ENCODE measurements around the gene SLC39A10.
"Not testable (repeated sequence)": the region's sequence is repeated elsewhere in the genome, so short reads cannot be mapped to it uniquely, and the experiment has no call there.

Gene SLC39A10

DNA sequence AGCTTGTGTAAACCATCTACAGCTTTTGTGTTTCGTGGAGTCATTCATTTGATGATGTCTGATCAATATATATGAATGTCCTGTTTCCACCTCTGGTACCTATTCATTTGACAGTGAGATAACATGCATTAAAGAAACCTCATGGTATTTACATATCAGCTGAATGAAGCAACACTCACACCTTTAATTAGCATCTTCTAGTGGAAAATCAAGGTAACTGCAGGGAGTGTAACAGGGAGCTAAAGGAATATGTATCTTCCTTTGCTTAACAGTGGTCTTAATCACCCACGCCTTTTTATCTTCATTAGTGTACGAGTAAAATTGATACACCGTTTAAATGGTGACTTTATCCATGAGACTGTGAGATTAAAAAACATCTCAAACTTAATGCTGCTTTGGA is 15.6 kb downstream of the SLC39A10 start:
- no peak for DNase-seq (ENCODE audit: extremely low read depth in 1 of 2, low read depth in 1 of 2)

DNA sequence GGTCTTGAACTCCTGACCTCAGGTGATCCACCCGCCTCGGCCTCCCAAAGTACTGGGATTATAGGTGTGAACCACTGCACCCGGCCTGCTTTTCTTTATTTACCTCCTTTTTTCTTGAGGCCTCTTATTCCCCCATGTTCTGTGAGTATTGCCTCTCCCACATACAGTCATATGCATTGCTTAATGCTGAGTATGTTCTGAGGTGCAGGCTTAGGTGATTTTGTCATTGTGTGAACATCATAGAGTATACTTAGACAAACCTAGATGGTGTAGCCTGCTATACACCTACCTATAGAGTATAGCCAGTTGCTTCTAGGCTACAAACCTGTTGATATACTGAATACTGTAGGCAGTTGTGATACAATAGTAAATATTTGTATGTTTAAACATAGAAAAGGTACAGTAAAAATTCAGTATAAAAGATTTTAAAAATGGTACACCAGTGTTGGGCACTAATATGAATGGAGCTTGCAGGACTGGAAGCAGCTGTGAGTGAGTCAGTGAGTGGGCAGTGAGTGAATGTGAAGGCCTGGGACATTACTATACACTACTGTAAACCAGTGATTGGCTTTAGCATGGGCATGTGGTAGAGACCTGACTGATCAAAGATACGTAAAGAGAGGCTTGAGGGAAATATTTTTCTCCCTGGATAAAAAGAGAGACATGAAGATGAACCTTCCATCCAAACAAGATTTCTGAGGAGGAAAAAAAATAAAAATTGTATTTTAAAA is 17.6 kb downstream of the SLC39A10 start:
- DNase-seq (ENCODE audit: extremely low read depth in 1 of 2, low read depth in 1 of 2): no peak

DNA sequence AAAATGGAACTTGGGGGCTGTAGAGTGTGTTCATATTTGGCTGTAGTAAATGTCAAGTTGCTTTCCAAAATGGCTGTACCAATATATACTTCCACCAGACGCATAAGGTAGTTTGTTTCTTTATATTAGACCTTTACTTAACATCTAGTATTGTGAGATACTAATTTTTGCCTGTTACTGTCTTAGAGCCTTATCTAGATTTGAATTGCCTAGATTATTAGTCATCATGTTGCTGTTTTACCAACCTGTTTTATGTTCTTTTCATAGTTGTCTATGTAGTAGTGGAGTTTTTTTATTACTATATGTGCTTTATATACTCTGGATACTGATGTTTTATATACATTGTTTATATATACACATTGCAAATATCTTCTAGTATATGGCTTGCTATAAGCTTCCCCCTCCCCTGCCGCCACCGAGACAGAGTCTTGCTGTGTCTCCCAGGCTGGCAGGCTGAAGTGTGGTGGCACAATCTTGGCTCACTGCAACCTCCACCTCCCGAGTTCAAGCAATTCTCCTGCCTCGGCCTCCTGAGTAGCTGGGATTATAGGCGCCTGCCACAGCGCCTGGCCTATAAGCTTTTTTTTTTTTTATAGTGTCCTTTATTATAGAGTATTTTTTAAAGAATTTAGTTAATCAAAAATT is 18.9 kb downstream of the SLC39A10 start:
- no peak for DNase-seq (ENCODE audit: extremely low read depth in 1 of 2, low read depth in 1 of 2)

DNA sequence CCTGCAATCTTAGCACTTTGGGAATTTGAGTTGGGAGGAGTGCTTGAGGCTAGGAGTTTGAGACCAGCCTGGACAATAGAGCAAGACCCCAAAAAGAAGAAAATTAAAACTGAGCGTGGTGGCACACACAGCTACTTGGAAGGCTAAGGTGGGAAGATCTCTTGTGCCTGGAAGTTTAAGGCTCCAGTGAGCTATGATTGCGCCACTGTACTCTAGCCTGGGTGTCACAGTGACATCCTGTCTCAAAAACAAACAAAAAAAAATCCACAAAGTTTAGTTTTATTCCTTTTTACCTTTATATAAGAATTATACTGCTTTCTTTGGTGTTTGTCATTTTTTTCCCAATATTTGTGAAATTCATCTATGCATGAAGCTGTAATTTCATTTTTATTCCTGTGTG is 20.3 kb downstream of the SLC39A10 start:
- no peak for DNase-seq (ENCODE audit: extremely low read depth in 1 of 2, low read depth in 1 of 2)

DNA sequence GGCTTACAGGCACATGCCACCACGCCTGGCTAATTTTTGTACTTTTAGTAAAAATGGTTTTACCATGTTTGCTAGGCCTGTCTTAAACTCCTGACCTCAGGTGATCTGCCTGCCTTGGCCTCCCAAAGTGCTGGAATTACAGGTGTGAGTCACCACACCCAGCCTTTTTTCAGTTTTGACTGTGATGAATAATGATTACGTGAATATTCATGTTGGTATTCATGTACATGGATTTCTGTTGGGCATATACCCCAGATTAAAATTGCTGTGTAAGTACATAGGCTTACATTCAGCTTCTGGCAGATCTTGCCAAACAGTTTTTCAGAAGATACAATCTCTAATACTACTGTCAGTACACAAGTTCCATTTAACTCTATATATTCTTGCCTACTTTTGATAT is 20.9 kb downstream of the SLC39A10 start:
- no peak for DNase-seq (ENCODE audit: extremely low read depth in 1 of 2, low read depth in 1 of 2)

DNA sequence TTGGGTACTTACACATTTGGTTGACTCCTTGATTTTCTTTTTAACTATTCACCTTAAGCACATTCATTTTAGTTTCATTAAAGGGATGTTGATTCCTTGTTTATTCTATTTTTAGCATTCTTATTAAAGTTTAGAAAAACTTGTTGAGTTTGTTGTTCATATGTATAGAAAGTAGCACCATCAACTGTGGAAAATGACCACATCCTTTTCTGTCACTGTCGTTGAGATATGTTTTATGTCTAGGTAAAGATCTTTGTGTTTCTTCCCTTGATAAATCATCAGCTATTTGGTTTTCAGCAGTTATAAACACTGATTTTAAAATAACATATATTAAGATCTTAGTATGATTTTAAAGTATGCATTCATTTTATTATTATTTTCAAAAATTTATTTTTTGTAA is 25.1 kb downstream of the SLC39A10 start:
- no peak for DNase-seq (ENCODE audit: extremely low read depth in 1 of 2, low read depth in 1 of 2)

DNA sequence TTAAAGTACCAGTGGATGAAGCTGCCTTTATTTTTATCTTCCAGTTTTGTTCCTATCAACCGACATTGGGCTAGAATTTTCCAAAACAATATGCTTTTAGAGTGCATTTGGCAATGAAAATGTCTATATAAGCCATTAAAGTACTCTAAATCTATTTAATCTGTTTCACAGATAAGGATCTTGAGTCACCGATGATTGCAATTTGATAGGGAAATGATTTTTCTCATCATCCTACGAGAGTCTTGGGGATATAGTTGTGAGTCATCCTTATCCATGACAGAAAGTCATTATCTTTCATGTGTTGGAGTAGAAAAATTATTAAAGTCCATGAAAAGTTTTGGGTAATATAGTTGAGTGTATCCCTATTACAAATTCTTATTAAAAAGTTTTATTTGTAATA is 26.1 kb downstream of the SLC39A10 start:
- no peak for DNase-seq (ENCODE audit: extremely low read depth in 1 of 2, low read depth in 1 of 2)

DNA sequence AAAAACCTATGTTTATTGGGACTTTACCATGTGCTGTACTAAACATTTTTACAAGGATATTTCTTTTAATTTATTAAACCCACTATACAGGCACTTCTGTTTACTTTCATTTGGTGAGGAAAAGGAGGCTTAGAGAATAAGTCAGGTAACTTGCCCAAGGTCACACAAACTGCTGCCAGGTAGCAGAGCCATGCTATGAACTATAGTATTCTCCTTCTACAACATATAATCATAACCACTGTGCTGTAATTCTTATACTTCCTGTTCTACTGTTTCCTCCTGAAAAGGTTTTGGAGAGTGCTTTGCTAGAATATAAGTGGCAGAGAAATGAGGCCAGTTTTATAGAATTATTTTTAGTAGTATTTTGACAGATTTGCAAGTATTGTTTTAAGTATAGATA is 29.5 kb downstream of the SLC39A10 start:
- no peak for DNase-seq (ENCODE audit: extremely low read depth in 1 of 2, low read depth in 1 of 2)

DNA sequence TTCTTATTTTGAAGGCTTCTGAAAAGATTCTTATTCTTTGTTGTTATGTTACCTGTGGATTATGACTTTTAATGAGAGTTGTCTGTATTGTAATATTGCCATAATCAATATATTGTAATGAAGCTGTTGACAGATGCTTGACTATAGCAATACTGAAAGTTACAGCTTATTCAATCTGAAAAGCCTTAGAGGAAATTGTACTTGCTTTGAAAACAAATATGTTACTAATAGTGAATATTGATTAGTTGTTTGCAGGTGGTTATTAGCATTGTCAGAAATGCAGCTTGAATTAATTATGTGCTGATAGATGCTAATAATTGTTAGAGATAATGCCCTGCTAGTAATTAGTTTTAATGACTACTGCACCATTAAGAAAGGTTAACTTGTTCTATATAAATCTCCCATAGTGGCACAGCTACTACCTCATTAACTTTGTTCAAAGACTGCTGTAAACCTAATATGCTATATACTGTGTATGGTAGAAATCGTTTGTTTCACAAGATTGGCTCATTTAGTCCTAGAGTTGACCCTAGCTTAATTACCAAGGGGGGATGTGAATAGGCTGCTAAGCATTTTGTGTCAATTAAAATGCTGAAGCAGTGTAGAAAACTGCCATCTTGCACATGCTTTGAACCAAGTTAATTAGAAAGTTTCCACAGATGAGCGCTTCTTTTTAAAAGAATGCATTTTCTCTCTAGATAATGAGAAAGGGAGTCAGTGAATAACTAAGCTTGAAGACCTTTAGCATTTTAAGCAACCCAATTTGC is 30.5 kb downstream of the SLC39A10 start:
- DNase-seq (ENCODE audit: extremely low read depth in 1 of 2, low read depth in 1 of 2): no peak

DNA sequence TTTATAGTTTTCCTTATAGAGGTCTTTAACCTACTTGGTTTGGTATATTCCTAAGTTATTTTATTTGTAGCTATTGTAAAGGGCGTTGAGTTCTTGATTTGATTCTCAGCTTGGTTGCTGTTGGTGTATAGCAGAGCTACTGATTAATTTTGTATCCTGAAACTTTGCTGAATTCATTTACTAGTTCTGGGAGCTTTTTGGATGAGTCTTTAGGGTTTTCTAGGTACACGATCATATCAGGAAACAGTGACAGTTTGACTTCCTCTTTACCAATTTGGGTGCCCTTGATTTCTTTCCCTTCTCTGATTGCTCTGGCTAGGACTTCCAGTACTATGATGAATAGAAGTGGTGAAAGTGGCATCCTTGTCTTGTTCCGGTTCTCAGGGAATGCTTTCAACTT is 35.5 kb downstream of the SLC39A10 start:
- not testable (repeated sequence) for DNase-seq (ENCODE audit: extremely low read depth in 1 of 2, low read depth in 1 of 2)

DNA sequence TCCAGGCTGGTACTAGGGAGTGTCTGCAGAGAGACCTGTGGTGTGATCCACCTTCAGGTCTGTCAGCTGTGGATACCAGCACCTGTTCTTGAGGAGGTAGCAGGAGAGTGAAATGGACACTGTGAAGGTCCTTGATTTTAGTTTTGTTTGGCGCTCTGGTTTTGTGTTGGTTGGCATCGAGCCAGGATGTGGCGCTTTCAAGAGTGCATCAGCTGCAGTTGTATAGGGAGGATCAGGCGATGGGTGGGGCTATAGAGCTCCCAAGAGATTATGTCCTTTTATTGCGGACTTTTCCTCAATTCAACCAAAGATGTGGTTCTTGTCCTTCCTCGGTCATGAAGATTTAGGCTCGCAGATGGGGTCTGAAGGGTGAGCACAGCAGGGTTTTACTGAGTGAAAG is 37.5 kb downstream of the SLC39A10 start:
- no peak for DNase-seq (ENCODE audit: extremely low read depth in 1 of 2, low read depth in 1 of 2)

DNA sequence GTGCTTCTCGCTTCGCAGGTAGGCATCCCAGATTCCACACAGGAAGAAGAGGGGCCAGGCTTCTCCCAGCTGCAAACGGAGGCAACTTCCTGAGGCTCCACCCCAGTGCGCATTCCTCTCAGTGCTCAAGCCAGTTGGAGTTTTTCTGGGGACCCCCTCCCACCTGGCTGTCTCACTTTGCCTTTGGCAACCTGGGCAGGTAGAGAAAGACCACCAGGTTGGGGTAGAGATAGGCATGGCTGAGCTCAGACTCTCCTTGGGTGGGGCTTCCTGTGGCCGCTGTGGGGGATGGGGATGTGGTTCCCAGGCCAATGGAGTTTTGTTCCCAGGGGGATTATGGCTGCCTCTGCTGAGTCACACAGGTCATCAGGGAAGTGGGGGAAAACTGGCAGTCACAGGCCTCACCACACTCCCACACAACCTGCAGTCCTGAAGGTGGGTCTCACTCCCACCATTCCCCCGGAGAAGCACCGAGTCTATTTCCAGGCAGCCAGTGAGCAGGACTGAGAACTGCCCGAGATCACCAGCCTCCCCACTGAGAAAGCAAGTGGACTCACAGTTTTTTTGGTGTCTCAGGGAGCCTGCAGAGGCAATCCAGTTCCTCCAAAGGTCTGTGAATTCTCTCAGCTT is 38.1 kb downstream of the SLC39A10 start:
- DNase-seq (ENCODE audit: extremely low read depth in 1 of 2, low read depth in 1 of 2): no peak

DNA sequence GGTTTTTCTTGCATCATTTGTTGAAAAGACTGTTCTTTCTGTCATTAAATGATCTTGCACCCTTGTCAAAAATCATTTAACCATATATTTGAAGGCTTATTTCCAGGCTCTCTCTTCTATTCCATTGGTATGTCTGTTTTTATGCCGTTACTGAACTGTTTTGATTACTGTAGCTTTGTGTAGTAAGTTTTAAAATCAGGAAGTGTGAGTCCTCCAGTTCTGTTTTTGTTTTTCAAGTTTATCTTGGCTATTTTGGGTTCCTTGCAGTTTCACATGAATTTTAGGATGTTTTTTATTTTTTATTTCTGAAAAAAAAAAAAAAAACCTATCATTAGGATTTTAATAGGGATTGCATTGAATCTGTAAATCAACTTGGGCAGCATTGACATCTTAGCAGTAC is 39.0 kb downstream of the SLC39A10 start:
- no peak for DNase-seq (ENCODE audit: extremely low read depth in 1 of 2, low read depth in 1 of 2)

DNA sequence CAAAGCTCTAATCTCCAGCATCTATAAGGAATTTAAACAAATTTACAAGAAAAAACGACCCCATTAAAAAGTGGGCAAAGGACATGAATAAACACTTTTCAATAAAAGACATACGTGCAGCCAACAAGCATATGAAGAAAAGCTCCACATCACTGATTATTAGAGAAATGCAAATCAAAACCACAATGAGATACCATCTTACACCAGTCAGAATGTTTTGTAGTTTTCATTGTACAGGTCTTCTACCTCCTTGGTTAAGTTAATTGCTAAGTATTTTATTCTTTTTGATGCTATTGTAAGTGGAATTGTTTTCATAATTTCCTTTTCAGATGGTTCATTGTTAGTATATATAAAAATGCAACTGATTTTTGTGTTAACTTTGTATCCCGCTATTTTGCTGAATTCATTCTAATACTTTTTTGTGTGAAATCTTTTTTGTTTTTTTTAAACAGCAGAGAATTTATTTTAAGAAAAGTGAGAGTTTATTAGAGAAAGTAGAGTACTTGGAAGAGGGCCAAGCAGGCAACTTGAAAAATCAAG is 40.7 kb downstream of the SLC39A10 start:
- DNase-seq (ENCODE audit: extremely low read depth in 1 of 2, low read depth in 1 of 2): no peak

DNA sequence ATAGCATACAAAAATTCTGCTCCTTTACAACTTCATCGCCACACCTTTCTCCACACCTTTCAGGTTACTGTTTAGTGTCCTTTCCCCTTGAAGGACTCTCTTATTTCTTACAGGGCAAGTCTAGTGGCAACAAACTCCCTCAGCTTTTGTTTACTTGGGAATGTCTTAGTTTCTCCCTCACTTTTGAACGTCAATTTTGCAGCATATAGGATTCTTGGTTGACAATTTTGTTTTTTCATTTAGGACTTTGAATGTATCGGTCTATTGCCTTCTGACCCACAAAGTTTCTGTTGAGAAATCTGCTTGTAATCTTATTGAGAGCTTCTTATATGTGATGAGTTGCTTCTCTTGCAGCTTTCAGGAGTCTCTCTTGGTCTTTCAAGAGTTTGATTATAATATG is 43.5 kb downstream of the SLC39A10 start:
- no peak for DNase-seq (ENCODE audit: extremely low read depth in 1 of 2, low read depth in 1 of 2)

DNA sequence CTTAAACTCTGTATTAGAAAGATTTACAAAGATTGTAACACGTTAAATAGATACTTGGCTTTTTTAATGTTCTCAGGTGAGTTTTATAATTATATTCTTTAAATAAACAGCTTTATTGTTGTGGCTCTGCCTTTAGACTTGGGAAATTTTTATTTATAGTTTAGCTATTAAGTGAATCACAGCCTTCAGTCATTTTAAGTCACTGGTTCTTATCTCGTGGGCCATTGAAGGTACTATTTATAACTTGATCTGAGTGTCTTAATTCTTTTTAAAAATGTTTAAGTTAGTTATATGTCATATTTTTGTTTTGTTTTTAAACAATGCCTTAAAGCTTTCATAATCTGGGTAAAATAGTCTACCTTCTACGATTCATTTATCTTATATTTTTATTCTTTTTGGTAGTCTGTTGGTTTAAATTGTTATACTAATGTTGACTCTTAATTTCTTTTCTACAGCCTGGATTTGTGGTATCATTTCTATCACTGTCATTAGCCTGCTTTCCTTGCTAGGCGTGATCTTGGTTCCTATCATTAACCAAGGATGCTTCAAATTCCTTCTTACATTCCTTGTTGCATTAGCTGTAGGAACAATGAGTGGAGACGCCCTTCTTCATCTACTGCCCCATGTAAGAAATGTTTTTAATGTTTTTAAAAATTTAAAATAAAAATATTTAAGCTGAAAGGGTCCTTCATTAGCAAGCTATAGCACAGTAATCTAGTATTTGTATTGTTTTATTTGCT is 49.3 kb downstream of the SLC39A10 start:
- no peak for DNase-seq (ENCODE audit: extremely low read depth in 1 of 2, low read depth in 1 of 2)

DNA sequence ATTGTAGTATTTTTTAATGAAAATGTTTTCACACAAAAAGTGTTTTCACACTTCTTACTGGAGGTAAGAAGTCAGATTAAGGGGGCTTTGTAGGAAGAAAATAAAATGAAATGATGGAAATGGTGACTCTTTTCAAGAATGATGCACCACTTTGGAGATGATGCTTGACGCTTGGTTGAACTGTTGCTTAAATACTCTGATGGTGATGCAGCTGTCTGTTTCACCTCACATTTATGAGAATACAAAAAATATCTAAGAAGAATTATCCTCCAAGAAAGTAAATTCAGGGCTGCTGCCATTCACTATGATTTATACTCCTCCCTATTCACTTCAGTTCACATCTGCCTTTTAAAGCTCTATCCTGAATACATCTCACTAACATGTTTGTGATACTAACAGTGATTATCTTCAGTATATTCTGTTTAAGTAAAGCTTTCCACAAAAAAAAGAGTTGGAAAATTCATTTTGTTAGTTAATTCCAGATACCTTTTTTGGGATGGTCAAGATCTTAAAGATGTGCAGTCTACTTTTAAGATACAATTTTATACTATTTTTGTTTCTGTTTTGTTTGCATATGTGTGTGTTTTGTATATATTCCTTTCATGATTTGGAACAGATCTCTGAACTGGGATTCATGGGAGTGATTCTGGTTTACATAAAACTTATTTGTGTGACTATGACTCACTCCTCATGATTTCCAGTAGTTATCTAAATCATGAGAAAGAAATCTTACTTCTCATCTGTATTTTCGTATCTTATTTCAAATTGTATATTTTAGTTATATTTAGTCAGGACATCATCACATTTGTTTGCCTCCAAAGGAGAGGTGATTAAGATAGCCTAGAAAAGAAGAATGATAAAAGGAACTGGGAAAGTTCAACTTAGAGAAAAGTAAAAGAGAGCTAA is 53.1 kb downstream of the SLC39A10 start:
- no peak for DNase-seq (ENCODE audit: extremely low read depth in 1 of 2, low read depth in 1 of 2)

DNA sequence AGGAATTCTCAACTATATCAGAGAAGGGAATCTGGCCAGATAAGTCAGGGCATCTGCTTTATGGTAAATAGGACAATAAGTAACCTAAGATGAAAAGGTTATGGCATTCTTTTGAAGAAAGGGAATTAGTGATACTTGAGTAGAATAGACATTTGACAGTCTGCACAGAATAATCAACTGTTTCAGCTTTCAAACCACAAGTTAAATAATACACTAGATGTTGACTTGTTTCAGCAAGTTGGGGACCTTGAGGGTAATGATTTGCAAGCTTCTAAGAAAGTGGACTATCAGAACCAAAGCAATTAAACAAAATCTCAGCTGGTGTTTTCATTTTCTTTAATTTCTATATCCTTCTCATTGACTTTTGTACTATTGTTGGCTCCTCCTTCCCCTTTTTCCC is 54.5 kb downstream of the SLC39A10 start:
- no peak for DNase-seq (ENCODE audit: extremely low read depth in 1 of 2, low read depth in 1 of 2)

DNA sequence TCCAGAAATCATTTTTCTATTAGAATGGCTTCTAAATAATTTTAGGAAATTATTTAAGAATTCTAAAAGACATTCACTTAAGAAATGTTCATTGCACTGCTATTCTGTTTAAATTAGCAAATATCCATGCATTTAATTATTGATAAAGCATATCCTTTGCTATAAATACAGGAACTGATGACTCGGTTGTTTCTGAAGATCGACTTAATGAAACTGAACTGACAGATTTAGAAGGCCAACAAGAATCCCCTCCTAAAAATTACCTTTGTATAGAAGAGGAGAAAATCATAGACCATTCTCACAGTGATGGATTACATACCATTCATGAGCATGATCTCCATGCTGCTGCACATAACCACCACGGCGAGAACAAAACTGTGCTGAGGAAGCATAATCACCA is 59.4 kb downstream of the SLC39A10 start:
- no peak for DNase-seq (ENCODE audit: extremely low read depth in 1 of 2, low read depth in 1 of 2)

DNA sequence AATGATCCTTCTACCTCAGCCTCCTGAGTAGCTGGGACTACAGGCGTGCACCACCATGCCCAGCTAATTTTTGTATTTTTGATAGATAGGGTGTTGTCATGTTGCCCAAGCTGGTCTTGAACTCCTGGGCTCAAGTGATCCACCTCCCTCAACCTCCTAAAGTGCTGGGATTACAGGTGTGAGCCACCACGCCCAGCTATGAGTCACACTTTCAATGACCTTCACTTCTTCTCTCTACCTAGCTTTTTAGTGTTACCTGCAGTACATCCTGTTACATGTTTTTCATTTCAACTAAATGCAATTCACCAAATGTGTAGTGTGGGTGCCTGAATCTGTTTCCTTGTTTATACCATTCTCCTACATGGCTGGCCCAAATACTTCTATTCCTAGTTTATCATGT is 64.0 kb downstream of the SLC39A10 start:
- DNase-seq (ENCODE audit: extremely low read depth in 1 of 2, low read depth in 1 of 2): no peak

All from stimulated activated CD8-positive, alpha-beta memory T cell treated with anti-CD3 and anti-CD28 coated beads, Interleukin-7, amount 100 ng/mL, for 48 hours (primary cell).